Neuronal stem cell (in vitro differentiated cells): ENCODE results near the gene MAP6D1.

Source experiments
- DNase-seq: peaks from one replicate; pipeline ENCODE4 v3.0.0-alpha.2; 2013; ENCODE audit warnings: low spot score
- H2AFZ ChIP-seq: one replicate; pipeline ENCODE4 v1.6.1; 2013; ENCODE audit warnings: mild to moderate bottlenecking, low read length, inconsistent platforms
- H2AK5ac ChIP-seq: 2 replicates; pipeline ENCODE4 v1.6.1; 2013; ENCODE audit warnings: low read depth, mild to moderate bottlenecking, inconsistent platforms, low read length, moderate library complexity, mixed read lengths
- H2BK120ac ChIP-seq: 2 replicates; pipeline ENCODE4 v1.6.1; 2013; ENCODE audit warnings: low read depth, mild to moderate bottlenecking, inconsistent platforms, low read length, moderate library complexity, mixed read lengths
- H2BK12ac ChIP-seq: one replicate; pipeline ENCODE4 v1.6.1; 2013; ENCODE audit warnings: low read length, inconsistent platforms
- H2BK15ac ChIP-seq: 2 replicates; pipeline ENCODE4 v1.6.1; 2013; ENCODE audit warnings: mild to moderate bottlenecking, low read length, inconsistent platforms, mixed read lengths
- H2BK5ac ChIP-seq: one replicate; pipeline ENCODE4 v1.6.1; 2013; ENCODE audit warnings: inconsistent platforms, mild to moderate bottlenecking, low read length, moderate library complexity
- H3K14ac ChIP-seq: one replicate; pipeline ENCODE4 v1.6.1; 2013; ENCODE audit warnings: low read length, inconsistent platforms
- H3K18ac ChIP-seq: 2 replicates; pipeline ENCODE4 v1.6.1; 2013; ENCODE audit warnings: low read length, inconsistent platforms
- H3K23ac ChIP-seq: 2 replicates; pipeline ENCODE4 v1.6.1; 2013; ENCODE audit warnings: low read depth, mild to moderate bottlenecking, mixed read lengths, low read length, inconsistent platforms; ENCODE audit not compliant: poor library complexity
- H3K27ac ChIP-seq: replicated peaks from 3 replicates; pipeline ENCODE4 v1.5.1; 2013; ENCODE audit warnings: low read length, inconsistent platforms
- H3K27me3 ChIP-seq, 3 experiments: 2 replicates each; pipeline ENCODE4 v1.6.1; 2013; ENCODE audit warnings: low read length in 3 of 3, mild to moderate bottlenecking in 2 of 3, inconsistent platforms in 1 of 3, low read depth in 1 of 3, mixed read lengths in 1 of 3, moderate library complexity in 1 of 3; ENCODE audit not compliant: control insufficient read depth in 3 of 3, insufficient read depth in 3 of 3
- H3K36me3 ChIP-seq, 2 donors: replicated peaks in 1 of 2; 2 replicates each; pipeline ENCODE4 v1.6.1; 2013; ENCODE audit warnings: low read length in 2 of 2; ENCODE audit not compliant: control insufficient read depth in 2 of 2, insufficient read depth in 2 of 2
- H3K4ac ChIP-seq: 2 replicates; pipeline ENCODE4 v1.6.1; 2013; ENCODE audit warnings: inconsistent platforms, mild to moderate bottlenecking, low read length, moderate library complexity
- H3K4me1 ChIP-seq, 2 donors: 1 replicate in 1 of 2; 2 replicates in 1 of 2; pipeline ENCODE4 v1.6.1; 2013; ENCODE audit warnings: low read length in 2 of 2, low read depth in 1 of 2; ENCODE audit not compliant: control insufficient read depth in 2 of 2, insufficient read depth in 1 of 2
- H3K4me2 ChIP-seq: one replicate; pipeline ENCODE4 v1.6.1; 2013; ENCODE audit warnings: mild to moderate bottlenecking, low read length, inconsistent platforms; ENCODE audit not compliant: insufficient read depth, poor library complexity, severe bottlenecking
- H3K4me3 ChIP-seq, 2 donors: 2 replicates each; pipeline ENCODE4 v1.5.1; 2013; ENCODE audit warnings: low read length in 2 of 2, mild to moderate bottlenecking in 2 of 2, inconsistent platforms in 1 of 2, moderate library complexity in 1 of 2
- H3K79me1 ChIP-seq: one replicate; pipeline ENCODE4 v1.6.1; 2013; ENCODE audit warnings: low read depth, mild to moderate bottlenecking, inconsistent platforms, low read length, moderate library complexity
- H3K9ac ChIP-seq: one replicate; pipeline ENCODE4 v1.6.1; 2013; ENCODE audit warnings: mild to moderate bottlenecking, low read depth, low read length, inconsistent platforms; ENCODE audit not compliant: poor library complexity
- H3K9me3 ChIP-seq, 2 donors: replicated peaks in 1 of 2; 2 replicates each; pipeline versions ENCODE3 to v1.6.1; 2013; ENCODE audit warnings: low read length in 2 of 2, mild to moderate bottlenecking in 2 of 2, inconsistent platforms in 1 of 2, low read depth in 1 of 2, mixed read lengths in 1 of 2, moderate library complexity in 1 of 2; ENCODE audit not compliant: control insufficient read depth in 2 of 2, insufficient read depth in 1 of 2
- H4K8ac ChIP-seq: one replicate; pipeline ENCODE4 v1.6.1; 2013; ENCODE audit warnings: low read depth, mild to moderate bottlenecking, inconsistent platforms, low read length, moderate library complexity
- H4K91ac ChIP-seq: one replicate; pipeline ENCODE4 v1.6.1; 2013; ENCODE audit warnings: low read length, low read depth, mild to moderate bottlenecking, inconsistent platforms; ENCODE audit not compliant: poor library complexity
- WGBS, 2 donors: extraction: QIAGEN DNeasy Blood & Tissue Kit; methylation state at CpG; one replicate each; pipeline ENCODE4 v1.1.7; 2013; ENCODE audit warnings: missing lambda C conversion rate in 2 of 2, mixed read lengths in 1 of 2; ENCODE audit not compliant: insufficient read length in 2 of 2, insufficient replicate concordance in 1 of 2; ENCODE audit errors: extremely low coverage in 2 of 2; 5-methylcytosine and 5-hydroxymethylcytosine counted together

The MAP6D1 gene

GRCh38 chr3:183824761-183825455, 469 bp downstream of the MAP6D1 start:
- Histone ChIP-seq H3K4me3 (peak overlapping the region; percentile 64 to 93), H3K23ac (peak overlapping the region; percentile 98), H3K9me3 (no peaks in the 10 kb centered on the region), H2BK15ac (peak overlapping the region; percentile 81), H4K91ac (no peak overlapping the region), H3K4ac (no peak overlapping the region), H3K18ac (peak overlapping the region; percentile 88), H4K8ac (no peak overlapping the region), H2AK5ac (no peak overlapping the region), H3K27me3 (peaks cover 0 to 3% (median 0%) of the 10 kb centered on the region in 3 experiments), H3K14ac (no peak overlapping the region), H3K4me2 (peak overlapping the region; percentile 98), H2BK120ac (no peak overlapping the region), H3K79me1 (no peaks in the 10 kb centered on the region), H2BK12ac (peak overlapping the region; percentile 22), H2BK5ac (peak overlapping the region; percentile 24), H2AFZ (peak overlapping the region; percentile 93), H3K4me1 (peaks cover 4 to 6% of the 10 kb centered on the region in 2 donors), H3K36me3 (peaks cover 2 to 22% of the 10 kb centered on the region in 2 donors), H3K9ac (peak overlapping the region; percentile 95), H3K27ac (no peak overlapping the region)
- no CpG with 5 or more reads among the region's 88 CpGs for WGBS, 2 donors
- DNase-seq: no peak

- Histone ChIP-seq H3K23ac (no peak overlapping the region), H3K36me3 (peaks cover 0 to 13% of the 10 kb centered on the region in 2 donors), H3K18ac (no peak overlapping the region), H3K4me2 (no peak overlapping the region), H4K91ac (no peak overlapping the region), H3K79me1 (no peaks in the 10 kb centered on the region), H3K4ac (no peak overlapping the region), H2BK5ac (no peak overlapping the region), H2AK5ac (no peak overlapping the region), H2BK12ac (no peak overlapping the region), H3K4me1 (peaks cover 4 to 7% of the 10 kb centered on the region in 2 donors), H2BK120ac (no peak overlapping the region), H3K4me3 (peak overlapping the region in 1 of 2 donors; percentile 64), H3K9me3 (no peaks in the 10 kb centered on the region), H4K8ac (no peak overlapping the region), H3K27ac (no peak overlapping the region), H3K14ac (no peak overlapping the region), H3K9ac (no peak overlapping the region), H3K27me3 (peaks cover 0 to 3% (median 0%) of the 10 kb centered on the region in 3 experiments), H2AFZ (no peak overlapping the region), H2BK15ac (no peak overlapping the region)
- DNase-seq: no peak
- no CpG with 5 or more reads among the region's 5 CpGs for WGBS, 2 donors
Measured at GRCh38 chr3:183823963-183824362, 1.4 kb downstream of the MAP6D1 start.

DNA sequence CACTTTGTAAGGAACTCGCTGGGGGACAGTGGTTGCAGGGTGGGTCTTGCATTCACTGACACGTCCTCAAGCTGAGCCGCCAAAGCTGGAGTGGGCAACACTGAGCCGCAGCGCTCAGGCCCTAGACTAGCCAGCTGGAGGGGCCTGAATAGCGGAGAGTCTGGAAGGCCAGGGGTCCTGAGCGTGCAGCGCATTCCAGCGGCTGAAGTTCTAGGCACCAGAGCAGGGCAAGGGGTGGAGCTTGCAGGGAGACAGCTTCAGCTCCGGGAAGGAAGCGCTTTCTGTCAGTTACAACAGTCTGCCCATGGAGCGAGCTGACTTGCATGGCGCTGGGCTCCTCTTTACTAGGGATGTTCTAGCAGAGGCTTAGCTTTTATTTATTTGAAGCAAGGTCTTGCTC, 2.7 kb downstream of the MAP6D1 start:
- no peak overlapping the region for H2BK120ac ChIP-seq
- H3K18ac ChIP-seq: peak overlapping the region; percentile 80
- peak overlapping the region; percentile 6 for H2AFZ ChIP-seq
- peaks cover 0 to 3% (median 0%) of the 10 kb centered on the region in 3 experiments for H3K27me3 ChIP-seq
- H4K91ac ChIP-seq: no peak overlapping the region
- no peak overlapping the region for H3K27ac ChIP-seq
- WGBS, 2 donors: no CpG with 5 or more reads among the region's 13 CpGs
- peak overlapping the region; percentile 35 for H2AK5ac ChIP-seq
- H4K8ac ChIP-seq: no peak overlapping the region
- peaks cover 4 to 7% of the 10 kb centered on the region in 2 donors for H3K4me1 ChIP-seq
- no peaks in the 10 kb centered on the region for H3K79me1 ChIP-seq
- no peak overlapping the region for H3K4me3 ChIP-seq
- H3K9ac ChIP-seq: no peak overlapping the region
- no peak overlapping the region for H2BK5ac ChIP-seq
- peak overlapping the region; percentile 19 for H3K4me2 ChIP-seq
- peak; percentile 41 for DNase-seq
- H3K36me3 ChIP-seq: peaks cover 0 to 2% of the 10 kb centered on the region in 2 donors
- no peak overlapping the region for H3K14ac ChIP-seq
- H2BK12ac ChIP-seq: no peak overlapping the region
- no peak overlapping the region for H2BK15ac ChIP-seq
- no peak overlapping the region for H3K4ac ChIP-seq
- H3K9me3 ChIP-seq: no peaks in the 10 kb centered on the region
- no peak overlapping the region for H3K23ac ChIP-seq

DNA sequence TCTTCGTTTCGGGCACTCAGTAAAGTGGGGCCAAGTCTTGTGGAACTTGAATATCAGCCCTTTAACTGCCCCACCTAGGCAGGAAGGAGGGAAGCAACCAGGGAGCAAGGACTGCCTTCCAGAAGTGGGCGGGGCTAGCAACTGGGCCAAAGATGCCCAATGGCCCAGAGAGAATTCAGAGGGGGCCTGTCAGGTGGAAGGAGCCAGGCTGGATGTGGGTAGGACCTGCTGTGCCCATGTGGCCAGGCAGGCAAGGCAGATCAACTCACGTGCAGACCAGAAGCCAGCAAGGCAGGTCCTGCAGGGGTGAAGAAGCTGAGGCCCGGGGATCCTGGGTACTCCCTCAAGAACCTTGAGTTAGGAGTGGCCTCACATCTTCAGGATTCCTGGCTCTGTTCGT, 5.5 kb downstream of the MAP6D1 start:
- Histone ChIP-seq H3K79me1 (no peaks in the 10 kb centered on the region), H2AK5ac (peak overlapping the region; percentile 46), H3K9me3 (peaks cover 0 to 2% of the 10 kb centered on the region in 2 donors), H3K23ac (no peak overlapping the region), H2BK12ac (no peak overlapping the region), H3K27me3 (peaks cover 0 to 3% (median 0%) of the 10 kb centered on the region in 3 experiments), H2AFZ (no peak overlapping the region), H4K91ac (no peak overlapping the region), H3K4me1 (peaks cover 4 to 5% of the 10 kb centered on the region in 2 donors), H2BK5ac (no peak overlapping the region), H3K36me3 (peaks cover 0 to 28% of the 10 kb centered on the region in 2 donors), H2BK120ac (no peak overlapping the region), H3K14ac (no peak overlapping the region), H2BK15ac (no peak overlapping the region), H3K18ac (no peak overlapping the region), H3K9ac (no peak overlapping the region), H3K4ac (no peak overlapping the region), H3K4me2 (no peak overlapping the region), H3K27ac (no peak overlapping the region), H3K4me3 (no peak overlapping the region), H4K8ac (no peak overlapping the region)
- no CpG with 5 or more reads among the region's 6 CpGs for WGBS, 2 donors
- DNase-seq: no peak
